ENCODE data around the gene TEX53.

DNA sequence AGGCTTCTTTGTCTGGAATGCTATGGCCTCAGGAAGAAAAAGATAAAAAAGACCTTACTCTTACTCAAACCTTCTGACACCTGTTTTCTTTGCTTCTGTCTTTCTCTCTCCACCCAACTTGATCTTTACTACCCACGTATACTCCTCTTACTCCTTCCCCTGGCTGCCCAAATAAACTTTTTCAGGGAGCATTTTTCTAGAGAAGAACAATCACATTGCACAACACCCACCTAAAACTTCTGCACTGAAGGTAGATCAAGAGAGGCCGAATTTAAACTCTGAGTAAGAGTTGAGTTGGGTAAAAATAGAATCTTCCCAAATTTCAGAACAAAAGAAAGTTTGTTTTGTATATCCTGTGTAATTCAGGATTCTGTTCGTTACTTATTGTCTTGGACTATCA lies 20.5 kb upstream of the TEX53 start:
- TF ChIP-seq POLR2AphosphoS5 (IDR thresholded peaks at IDR 0.05; ENCODE audit: low read depth, low read length) (no peak), POLR2A (IDR thresholded peaks at IDR 0.05; ENCODE audit: low read depth, low read length) (no peak), TAF1 (IDR thresholded peaks at IDR 0.05; ENCODE audit: low read depth, low read length) (no peak), SPI1 (IDR thresholded peaks at IDR 0.05; ENCODE audit: low read depth, low read length) (no peak), POU2F2 (IDR thresholded peaks at IDR 0.05; ENCODE audit: low read depth, low read length) (no peak), PAX5 (IDR thresholded peaks at IDR 0.05; ENCODE audit: insufficient read depth, low read length, severe bottlenecking) (no peak)

All from GM12891 (cell line).